ENCODE measurements around the gene CHORDC1. TPM values are rescaled to one million over a fixed set of nuclear protein-coding genes. Genes with fewer than 3 reads are reported as not detected.

Gene CHORDC1
- total RNA-seq, 1 donor from 2014 or later, result 59.2 TPM

- Histone ChIP-seq H3K9me3 (ENCODE audit: insufficient read depth, low read depth, low read length) (no peaks in the 10 kb centered on the region), H3K36me3 (ENCODE audit: insufficient read depth, low read length) (no peaks in the 10 kb centered on the region), H2AFZ (ENCODE audit: low read depth, low read length) (no peak overlapping the region), H3K79me2 (ENCODE audit: insufficient read depth, low read length) (no peaks in the 10 kb centered on the region), H4K20me1 (ENCODE audit: insufficient read depth, low read length) (no peaks in the 10 kb centered on the region), H3K27ac (ENCODE audit: low read depth, low read length) (no peak overlapping the region), H3K27me3 (ENCODE audit: insufficient read depth, low read length) (no peaks in the 10 kb centered on the region), H3K9ac (ENCODE audit: low read length) (no peak overlapping the region), H3K4me1 (ENCODE audit: insufficient read depth, low read length) (no peaks in the 10 kb centered on the region), H3K4me3 (ENCODE audit: insufficient read depth, low read depth, low read length) (no peak overlapping the region), H3K4me2 (ENCODE audit: low read length) (no peak overlapping the region)
- no peaks in the 10 kb centered on the region for H3K9me3 Mint-ChIP-seq (ENCODE audit: unreplicated experiment)
- H3K4me3 Mint-ChIP-seq (ENCODE audit: unreplicated experiment), result no peak overlapping the region
- no peaks in the 10 kb centered on the region for H3K4me1 Mint-ChIP-seq (ENCODE audit: low read depth, unreplicated experiment)
- no peak for DNase-seq (ENCODE audit: low read depth)
- H3K36me3 Mint-ChIP-seq (ENCODE audit: low read depth, unreplicated experiment), result no peaks in the 10 kb centered on the region
- FAIRE-seq, result no peak
- TF ChIP-seq EZH2 (IDR thresholded peaks at IDR 0.05; ENCODE audit: insufficient read depth, low read length), result no peak
- TF ChIP-seq CTCF (IDR thresholded peaks at IDR 0.05; ENCODE audit: insufficient read depth, low read depth, low read length), result no peak
- no peaks in the 10 kb centered on the region for H3K27me3 Mint-ChIP-seq (ENCODE audit: low read depth, unreplicated experiment)
- no peak overlapping the region for H3K27ac Mint-ChIP-seq (ENCODE audit: unreplicated experiment)
These were observed 35.0 kb downstream of the CHORDC1 start for GRCh38 chr11:90187839-90188238.

GRCh38 chr11:90179923-90180322, 42.9 kb downstream of the CHORDC1 start:
- Histone ChIP-seq H3K27ac (ENCODE audit: low read depth, low read length) (no peak overlapping the region), H3K79me2 (ENCODE audit: insufficient read depth, low read length) (no peaks in the 10 kb centered on the region), H3K9ac (ENCODE audit: low read length) (no peak overlapping the region), H4K20me1 (ENCODE audit: insufficient read depth, low read length) (no peaks in the 10 kb centered on the region), H2AFZ (ENCODE audit: low read depth, low read length) (no peak overlapping the region), H3K36me3 (ENCODE audit: insufficient read depth, low read length) (no peaks in the 10 kb centered on the region), H3K4me1 (ENCODE audit: insufficient read depth, low read length) (no peaks in the 10 kb centered on the region), H3K4me2 (ENCODE audit: low read length) (no peak overlapping the region), H3K9me3 (ENCODE audit: insufficient read depth, low read depth, low read length) (no peaks in the 10 kb centered on the region), H3K27me3 (ENCODE audit: insufficient read depth, low read length) (no peaks in the 10 kb centered on the region), H3K4me3 (ENCODE audit: insufficient read depth, low read depth, low read length) (no peak overlapping the region)
- H3K27ac Mint-ChIP-seq (ENCODE audit: unreplicated experiment), result no peak overlapping the region
- no peaks in the 10 kb centered on the region for H3K27me3 Mint-ChIP-seq (ENCODE audit: low read depth, unreplicated experiment)
- H3K4me3 Mint-ChIP-seq (ENCODE audit: unreplicated experiment), result no peak overlapping the region
- no peaks in the 10 kb centered on the region for H3K4me1 Mint-ChIP-seq (ENCODE audit: low read depth, unreplicated experiment)
- FAIRE-seq (no peak), DNase-seq (ENCODE audit: low read depth) (no peak)
- H3K36me3 Mint-ChIP-seq (ENCODE audit: low read depth, unreplicated experiment), result no peaks in the 10 kb centered on the region
- no peak for TF ChIP-seq EZH2 (IDR thresholded peaks at IDR 0.05; ENCODE audit: insufficient read depth, low read length)
- no peak for TF ChIP-seq CTCF (IDR thresholded peaks at IDR 0.05; ENCODE audit: insufficient read depth, low read depth, low read length)
- H3K9me3 Mint-ChIP-seq (ENCODE audit: unreplicated experiment), result no peaks in the 10 kb centered on the region

- H3K9ac ChIP-seq (ENCODE audit: low read length), result no peak overlapping the region
- no peak overlapping the region for H2AFZ ChIP-seq (ENCODE audit: low read depth, low read length)
- no peak for DNase-seq (ENCODE audit: low read depth)
- Mint-ChIP-seq H3K27ac (ENCODE audit: unreplicated experiment) (no peak overlapping the region), H3K27me3 (ENCODE audit: low read depth, unreplicated experiment) (no peaks in the 10 kb centered on the region), H3K4me1 (ENCODE audit: low read depth, unreplicated experiment) (no peaks in the 10 kb centered on the region), H3K4me3 (ENCODE audit: unreplicated experiment) (no peak overlapping the region), H3K36me3 (ENCODE audit: low read depth, unreplicated experiment) (no peaks in the 10 kb centered on the region), H3K9me3 (ENCODE audit: unreplicated experiment) (no peaks in the 10 kb centered on the region)
- no peak for FAIRE-seq
- no peak for TF ChIP-seq CTCF (IDR thresholded peaks at IDR 0.05; ENCODE audit: insufficient read depth, low read depth, low read length)
- H3K36me3 ChIP-seq (ENCODE audit: insufficient read depth, low read length), result no peaks in the 10 kb centered on the region
- no peaks in the 10 kb centered on the region for H3K9me3 ChIP-seq (ENCODE audit: insufficient read depth, low read depth, low read length)
- no peak overlapping the region for H3K4me3 ChIP-seq (ENCODE audit: insufficient read depth, low read depth, low read length)
- H3K79me2 ChIP-seq (ENCODE audit: insufficient read depth, low read length), result no peaks in the 10 kb centered on the region
- no peaks in the 10 kb centered on the region for H4K20me1 ChIP-seq (ENCODE audit: insufficient read depth, low read length)
- no peak overlapping the region for H3K4me2 ChIP-seq (ENCODE audit: low read length)
- H3K4me1 ChIP-seq (ENCODE audit: insufficient read depth, low read length), result no peaks in the 10 kb centered on the region
- no peaks in the 10 kb centered on the region for H3K27me3 ChIP-seq (ENCODE audit: insufficient read depth, low read length)
- H3K27ac ChIP-seq (ENCODE audit: low read depth, low read length), result no peak overlapping the region
These were observed 44.1 kb downstream of the CHORDC1 start for GRCh38 chr11:90178751-90179150.
